Small intestine (tissue), 16 donors: Measurements from ENCODE around the gene SSX4. TPM values are rescaled to one million over a fixed set of nuclear protein-coding genes. Genes with fewer than 3 reads are reported as not detected.
"Not testable (repeated sequence)": the region's sequence is repeated elsewhere in the genome, so short reads cannot be mapped to it uniquely, and the experiment has no call there.

Experiments
- DNase-seq, 2 donors: peaks; one replicate each; pipeline versions ENCODE4 v3.0.0 to v3.0.0-alpha.2; 2013
- FAIRE-seq: peaks from 2 replicates; lab custom pipeline; 2012; peaks lifted over from hg19 to GRCh38; lab: Jason Lieb, UNC
- H3K27ac ChIP-seq, 3 donors: one replicate each; pipeline ENCODE4 v1.5.1; 2013; ENCODE audit warnings: low read length in 2 of 3, mild to moderate bottlenecking in 2 of 3, control low read depth in 1 of 3, inconsistent platforms in 1 of 3, low read depth in 1 of 3, moderate library complexity in 1 of 3
- H3K27me3 ChIP-seq, 3 donors: one replicate each; pipeline ENCODE4 v1.6.1; 2013; ENCODE audit warnings: low read length in 3 of 3, inconsistent platforms in 1 of 3; ENCODE audit not compliant: control insufficient read depth in 3 of 3, insufficient read depth in 3 of 3
- H3K36me3 ChIP-seq, 3 donors: one replicate each; pipeline ENCODE4 v1.6.1; 2013; ENCODE audit warnings: low read length in 3 of 3, inconsistent platforms in 1 of 3, low read depth in 1 of 3, mild to moderate bottlenecking in 1 of 3, moderate library complexity in 1 of 3; ENCODE audit not compliant: control insufficient read depth in 3 of 3, insufficient read depth in 2 of 3
- H3K4me1 ChIP-seq, 3 donors: one replicate each; pipeline ENCODE4 v1.6.1; 2013; ENCODE audit warnings: low read length in 2 of 3, inconsistent platforms in 1 of 3, low read depth in 1 of 3, mild to moderate bottlenecking in 1 of 3, moderate library complexity in 1 of 3; ENCODE audit not compliant: control insufficient read depth in 3 of 3, insufficient read depth in 2 of 3
- H3K4me3 ChIP-seq, 3 donors: one replicate each; pipeline ENCODE4 v1.5.1; 2013; ENCODE audit warnings: low read length in 3 of 3, control low read depth in 1 of 3, inconsistent platforms in 1 of 3, low read depth in 1 of 3, mild to moderate bottlenecking in 1 of 3, moderate library complexity in 1 of 3
- H3K9me3 ChIP-seq, 2 donors: one replicate each; pipeline ENCODE4 v1.6.1; 2013; ENCODE audit warnings: low read depth in 1 of 2, low read length in 1 of 2; ENCODE audit not compliant: control insufficient read depth in 2 of 2, insufficient read depth in 1 of 2
- WGBS, 3 donors: extraction: QIAGEN DNeasy Blood & Tissue Kit; methylation state at CpG; one replicate each; pipeline ENCODE4 v1.1.7; 2013; 5-methylcytosine and 5-hydroxymethylcytosine counted together
- long read RNA-seq, 10 donors: transcript quantifications; one replicate each; lab custom pipeline, GENCODE V29; 2026
- polyA plus RNA-seq, 4 donors: library from polyadenylated mRNA; stranded (reverse) in 3 of 4; unstranded in 1 of 4; fragments of 200-250 nt in 3 of 4; fragments of 120-200 nt in 1 of 4; gene quantifications; one replicate each; pipeline versions ENCODE4 v1.2.1 to v1.2.3, GENCODE V29; 2013
- donor health status: healthy with polysubstance abuse.
- donor health status: control.
- donor health status: control.
- donor health status: Bipolar disorder and iron deficiency.
- donor health status: healthy.

SSX4 gene
- polyA plus RNA-seq = not detected
- long read RNA-seq, donor 1 = 0 reads
- long read RNA-seq, donor 2 = 0 reads
- long read RNA-seq, donor 3 = 0 reads
- long read RNA-seq, donor 4 = 0 reads
- long read RNA-seq, donor 5 = 0 reads
- long read RNA-seq, donor 6 = 0 reads
- long read RNA-seq, donor 7 = 0 reads
- long read RNA-seq, donor 8 = 0 reads
- long read RNA-seq, donor 9 = 0 reads
- long read RNA-seq, donor 10 = 0 reads

DNA sequence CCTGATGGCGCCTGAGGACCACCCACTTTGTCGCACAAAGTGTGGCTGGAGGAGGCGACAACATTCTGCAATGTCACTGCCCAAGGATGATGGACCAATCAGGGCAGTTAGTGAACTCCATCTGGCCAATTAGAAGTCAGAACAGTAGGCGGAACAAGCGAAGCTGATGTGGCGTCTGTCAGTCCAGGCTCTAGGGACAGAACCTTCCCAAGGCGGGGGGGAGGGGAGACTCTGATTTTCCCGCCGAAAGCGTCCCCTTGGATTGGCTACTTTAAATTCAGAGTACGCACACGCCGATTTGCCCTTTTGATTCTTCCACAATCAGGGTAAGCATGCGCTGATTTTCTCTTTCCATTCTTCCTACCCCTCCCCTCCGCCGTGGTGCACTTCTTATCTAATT is at the start of gene SSX4:
SSX4 (plus strand) TSS at position 301 of the 400 bp plus-strand sequence. CDS start 515 bp downstream, outside the sequence.
- H3K36me3 ChIP-seq, H3K4me3 ChIP-seq, H3K27ac ChIP-seq, DNase-seq, H3K9me3 ChIP-seq, H3K4me1 ChIP-seq, FAIRE-seq, H3K27me3 ChIP-seq: not testable (repeated sequence)
- WGBS, 3 donors = no CpG with 5 or more reads among the region's 16 CpGs

- H3K4me3 ChIP-seq, H3K4me1 ChIP-seq, H3K27ac ChIP-seq, H3K27me3 ChIP-seq, FAIRE-seq, H3K9me3 ChIP-seq, DNase-seq, H3K36me3 ChIP-seq: not testable (repeated sequence)
- 44 to 68% (median 67%) methylated on average over 8 of the region's 8 CpGs for WGBS, 3 donors
Measured at GRCh38 chrX:48346059-48346458, 37.3 kb upstream of the SSX4 start.

DNA sequence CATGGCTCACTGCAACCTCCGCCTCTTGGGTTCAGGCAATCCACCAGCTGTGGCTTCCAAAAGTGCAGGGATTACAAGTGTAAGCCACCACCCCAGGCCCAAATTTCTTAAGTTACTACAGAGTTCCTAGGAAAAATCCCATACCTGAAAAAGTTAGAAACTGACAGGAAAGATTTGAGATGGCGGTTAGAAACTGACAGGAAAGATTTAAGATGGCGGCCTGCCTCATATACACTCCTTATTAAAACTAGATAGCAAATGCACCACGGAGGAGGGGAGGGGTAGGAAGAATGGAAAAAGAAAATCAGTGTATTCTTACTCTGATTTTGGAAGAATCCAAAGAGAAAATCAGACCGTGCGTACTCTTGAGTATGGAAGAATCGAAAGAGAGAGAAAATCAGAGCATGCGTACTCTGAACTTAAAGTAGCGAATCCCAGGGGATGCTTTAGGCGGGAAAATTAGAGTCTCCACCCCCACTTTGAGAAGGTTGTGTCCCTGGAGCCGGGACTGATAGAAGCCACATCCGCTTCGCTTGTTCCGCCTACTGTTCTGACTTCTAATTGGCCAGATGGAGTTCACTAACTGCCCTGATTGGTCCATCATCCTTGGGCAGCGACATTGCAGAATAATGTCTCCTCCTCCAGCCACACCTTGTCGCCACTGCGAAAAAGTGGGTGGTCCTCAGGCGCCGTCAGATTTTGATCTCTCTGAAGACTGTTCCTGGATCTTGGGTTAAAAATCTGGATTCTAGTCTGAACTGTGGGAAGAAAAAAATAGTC is 26.8 kb upstream of the SSX4 start, which contains the start of gene SSX3:
SSX3 (minus strand) TSS at position 389 of the 780 bp plus-strand sequence. CDS start 1,454 bp downstream, outside the sequence.
- not testable (repeated sequence) for H3K4me3 ChIP-seq, FAIRE-seq, H3K9me3 ChIP-seq, H3K36me3 ChIP-seq, DNase-seq, H3K27ac ChIP-seq, H3K27me3 ChIP-seq, H3K4me1 ChIP-seq
- WGBS, 3 donors = 87 to 94% (median 93%) methylated on average over 15 to 19 of the region's 19 CpGs

- Histone ChIP-seq H3K27ac (no peak overlapping the region), H3K9me3 (no peaks in the 10 kb centered on the region), H3K4me3 (no peak overlapping the region), H3K36me3 (no peaks in the 10 kb centered on the region), H3K27me3 (no peaks in the 10 kb centered on the region), H3K4me1 (no peaks in the 10 kb centered on the region)
- DNase-seq (no peak), FAIRE-seq (no peak)
- 84 to 95% (median 91%) methylated on average over 7 to 8 of the region's 8 CpGs for WGBS, 3 donors
Measured at GRCh38 chrX:48357681-48358080, 25.7 kb upstream of the SSX4 start.

GRCh38 chrX:48359281-48359680 is 24.1 kb upstream of the SSX4 start:
- 51 to 72% (median 56%) methylated on average over 5 to 6 of the region's 6 CpGs for WGBS, 3 donors
- not testable (repeated sequence) for H3K27ac ChIP-seq, H3K27me3 ChIP-seq, DNase-seq, H3K4me3 ChIP-seq, H3K36me3 ChIP-seq, H3K4me1 ChIP-seq, FAIRE-seq, H3K9me3 ChIP-seq

- H3K4me3 ChIP-seq, H3K27me3 ChIP-seq, H3K36me3 ChIP-seq, FAIRE-seq, DNase-seq, H3K9me3 ChIP-seq, H3K27ac ChIP-seq, H3K4me1 ChIP-seq: not testable (repeated sequence)
- no CpG with 5 or more reads among the region's 12 CpGs for WGBS, 3 donors
Measured at GRCh38 chrX:48367717-48368408, 15.5 kb upstream of the SSX4 start.

GRCh38 chrX:48370408-48370807 is 12.9 kb upstream of the SSX4 start:
- DNase-seq, H3K27ac ChIP-seq, H3K36me3 ChIP-seq, H3K27me3 ChIP-seq, H3K9me3 ChIP-seq, H3K4me3 ChIP-seq, H3K4me1 ChIP-seq: not testable (repeated sequence)
- FAIRE-seq = peak; percentile 19
- WGBS, 3 donors = no CpG with 5 or more reads among the region's 8 CpGs

- WGBS, 3 donors = 65 to 78% (median 75%) methylated on average over 1 of the region's 2 CpGs
Measured at GRCh38 chrX:48396931-48397330, 13.6 kb downstream of the SSX4 start.

More at GRCh38 chrX:48396931-48397330, 13.6 kb downstream of the SSX4 start:
- not testable (repeated sequence) for H3K36me3 ChIP-seq, H3K9me3 ChIP-seq, H3K4me1 ChIP-seq, H3K4me3 ChIP-seq, H3K27me3 ChIP-seq, FAIRE-seq, DNase-seq, H3K27ac ChIP-seq
